Mesendoderm (in vitro differentiated cells): Measurements from ENCODE around the gene ARAP1.

Experiments used
- DNase-seq: peaks from one replicate; pipeline ENCODE4 v3.0.0; 2013
- H2AK5ac ChIP-seq: 2 replicates; pipeline ENCODE4 v1.6.1; 2013; ENCODE audit warnings: low read length, inconsistent platforms
- H2BK120ac ChIP-seq: 2 replicates; pipeline ENCODE4 v1.6.1; 2013; ENCODE audit warnings: low read depth, mild to moderate bottlenecking, low read length, moderate library complexity, mixed read lengths
- H2BK15ac ChIP-seq: replicated peaks from 2 replicates; pipeline ENCODE4 v1.6.1; 2013; ENCODE audit warnings: low read depth, mild to moderate bottlenecking, moderate library complexity
- H2BK5ac ChIP-seq: 2 replicates; pipeline ENCODE4 v1.6.1; 2013; ENCODE audit warnings: low read length, inconsistent platforms
- H3K18ac ChIP-seq: 2 replicates; pipeline ENCODE4 v1.6.1; 2013; ENCODE audit warnings: mild to moderate bottlenecking, low read length, mixed read lengths
- H3K23ac ChIP-seq: one replicate; pipeline ENCODE4 v1.6.1; 2013; ENCODE audit warnings: low read length
- H3K27ac ChIP-seq: 2 replicates; pipeline ENCODE4 v1.5.1; 2013; ENCODE audit warnings: low read depth, mild to moderate bottlenecking, inconsistent platforms, low read length, moderate library complexity
- H3K27me3 ChIP-seq: 2 replicates; pipeline ENCODE4 v1.6.1; 2013; ENCODE audit warnings: low read length, control low read depth, mild to moderate bottlenecking, inconsistent platforms; ENCODE audit not compliant: insufficient read depth, poor library complexity
- H3K36me3 ChIP-seq: 2 replicates; pipeline ENCODE4 v1.6.1; 2013; ENCODE audit warnings: low read length, inconsistent platforms; ENCODE audit not compliant: control insufficient read depth, insufficient read depth
- H3K4ac ChIP-seq: one replicate; pipeline ENCODE4 v1.6.1; 2013; ENCODE audit warnings: low read depth, mild to moderate bottlenecking, low read length, moderate library complexity
- H3K4me1 ChIP-seq: 2 replicates; pipeline ENCODE4 v1.6.1; 2013; ENCODE audit warnings: low read depth, low read length, inconsistent platforms; ENCODE audit not compliant: control insufficient read depth
- H3K4me2 ChIP-seq: 2 replicates; pipeline ENCODE4 v1.6.1; 2013; ENCODE audit warnings: low read length
- H3K4me3 ChIP-seq: 2 replicates; pipeline ENCODE4 v1.5.1; 2013; ENCODE audit warnings: mild to moderate bottlenecking, low read length
- H3K56ac ChIP-seq: one replicate; pipeline ENCODE4 v1.6.1; 2013; ENCODE audit warnings: low read length
- H3K79me1 ChIP-seq: 2 replicates; pipeline ENCODE4 v1.6.1; 2013; ENCODE audit warnings: low read length, inconsistent platforms
- H3K79me2 ChIP-seq: 2 replicates; pipeline ENCODE4 v1.6.1; 2013; ENCODE audit warnings: mild to moderate bottlenecking, low read length; ENCODE audit not compliant: control insufficient read depth, insufficient read depth
- H3K9ac ChIP-seq: 2 replicates; pipeline ENCODE4 v1.6.1; 2013; ENCODE audit warnings: low read length, inconsistent platforms
- H4K5ac ChIP-seq: one replicate; pipeline ENCODE4 v1.6.1; 2013; ENCODE audit warnings: low read length
- H4K8ac ChIP-seq: one replicate; pipeline ENCODE4 v1.6.1; 2013; ENCODE audit warnings: low read depth, mild to moderate bottlenecking, control low read depth, low read length, moderate library complexity
- WGBS: extraction: QIAGEN DNeasy Blood & Tissue Kit; methylation state at CpG from one replicate; pipeline ENCODE4 v1.1.7; 2013; ENCODE audit warnings: low lambda C conversion rate, missing lambda C conversion rate; ENCODE audit not compliant: insufficient coverage; ENCODE audit errors: extremely low coverage; 5-methylcytosine and 5-hydroxymethylcytosine counted together

The ARAP1 gene

DNA sequence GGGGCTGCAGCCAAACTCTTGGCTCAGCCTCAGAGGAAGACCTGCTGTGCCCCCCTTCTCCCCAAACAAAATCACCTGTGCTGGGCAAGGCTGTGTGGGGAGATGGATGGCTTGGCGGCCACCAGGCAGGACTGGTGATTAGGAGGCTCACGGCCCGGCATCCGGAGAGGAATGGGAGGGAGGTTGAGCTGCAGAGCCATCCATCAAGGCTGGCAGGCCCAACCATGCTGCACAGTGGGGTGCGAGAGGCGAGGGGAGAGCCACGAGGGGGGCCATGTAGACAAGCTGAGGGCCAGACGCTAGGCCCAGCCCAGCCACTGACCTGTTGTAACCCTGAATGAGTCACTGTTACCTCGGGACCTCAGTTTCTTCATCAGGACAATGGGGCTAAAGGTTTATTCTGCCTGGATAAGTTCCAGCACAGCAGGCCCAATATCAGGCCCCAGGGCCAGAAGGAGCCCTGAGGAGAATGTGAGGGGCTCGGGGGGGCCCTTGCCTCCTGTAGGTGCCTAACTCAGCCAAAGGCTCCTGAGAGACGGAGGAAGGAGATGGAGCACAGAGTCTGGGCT lies 96.2 kb downstream of the ARAP1 start:
- no peak overlapping the region for H2BK15ac ChIP-seq
- H4K8ac ChIP-seq: no peak overlapping the region
- no peak overlapping the region for H2AK5ac ChIP-seq
- H3K9ac ChIP-seq: no peak overlapping the region
- H3K79me2 ChIP-seq: no peaks in the 10 kb centered on the region
- no peaks in the 10 kb centered on the region for H3K79me1 ChIP-seq
- no peak overlapping the region for H3K56ac ChIP-seq
- no peak overlapping the region for H3K4me3 ChIP-seq
- H3K4me1 ChIP-seq: peaks cover 3% of the 10 kb centered on the region
- H3K27ac ChIP-seq: no peak overlapping the region
- WGBS: no CpG with 5 or more reads among the region's 11 CpGs
- H2BK5ac ChIP-seq: no peak overlapping the region
- H3K27me3 ChIP-seq: no peaks in the 10 kb centered on the region
- H3K4ac ChIP-seq: no peak overlapping the region
- DNase-seq: no peak
- no peak overlapping the region for H4K5ac ChIP-seq
- H3K36me3 ChIP-seq: no peaks in the 10 kb centered on the region
- no peak overlapping the region for H3K4me2 ChIP-seq
- H3K23ac ChIP-seq: no peak overlapping the region
- H3K18ac ChIP-seq: no peak overlapping the region
- H2BK120ac ChIP-seq: no peak overlapping the region

DNA sequence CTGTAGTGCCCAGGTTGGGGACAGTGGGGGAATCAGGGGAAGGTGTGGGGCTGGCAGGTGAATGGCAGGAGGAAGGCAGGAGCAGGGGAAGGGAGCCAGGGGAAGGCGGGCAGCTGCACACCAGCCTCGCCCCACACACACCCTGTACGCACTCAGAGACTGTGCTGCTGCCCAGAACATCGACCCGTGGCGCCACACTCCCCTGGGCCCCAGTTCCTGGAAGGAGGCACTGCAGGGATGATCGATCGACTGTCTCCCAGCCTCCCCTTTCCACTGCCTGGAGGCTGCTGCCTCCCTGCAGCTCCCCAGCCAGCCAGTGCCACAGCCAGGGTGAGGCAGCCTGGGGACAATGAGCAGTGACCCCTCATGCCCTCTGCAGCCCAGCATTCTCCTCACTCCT lies 97.2 kb downstream of the ARAP1 start:
- no CpG with 5 or more reads among the region's 8 CpGs for WGBS
- Histone ChIP-seq H3K4me2 (no peak overlapping the region), H2BK15ac (no peak overlapping the region), H3K4ac (no peak overlapping the region), H3K18ac (no peak overlapping the region), H2BK120ac (no peak overlapping the region), H3K36me3 (no peaks in the 10 kb centered on the region), H3K27me3 (no peaks in the 10 kb centered on the region), H3K79me1 (no peaks in the 10 kb centered on the region), H3K9ac (no peak overlapping the region), H2AK5ac (no peak overlapping the region), H3K79me2 (no peaks in the 10 kb centered on the region), H2BK5ac (no peak overlapping the region), H3K4me3 (no peak overlapping the region), H4K8ac (no peak overlapping the region), H3K23ac (no peak overlapping the region), H4K5ac (no peak overlapping the region), H3K4me1 (peaks cover 3% of the 10 kb centered on the region), H3K56ac (no peak overlapping the region), H3K27ac (no peak overlapping the region)
- DNase-seq: no peak

DNA sequence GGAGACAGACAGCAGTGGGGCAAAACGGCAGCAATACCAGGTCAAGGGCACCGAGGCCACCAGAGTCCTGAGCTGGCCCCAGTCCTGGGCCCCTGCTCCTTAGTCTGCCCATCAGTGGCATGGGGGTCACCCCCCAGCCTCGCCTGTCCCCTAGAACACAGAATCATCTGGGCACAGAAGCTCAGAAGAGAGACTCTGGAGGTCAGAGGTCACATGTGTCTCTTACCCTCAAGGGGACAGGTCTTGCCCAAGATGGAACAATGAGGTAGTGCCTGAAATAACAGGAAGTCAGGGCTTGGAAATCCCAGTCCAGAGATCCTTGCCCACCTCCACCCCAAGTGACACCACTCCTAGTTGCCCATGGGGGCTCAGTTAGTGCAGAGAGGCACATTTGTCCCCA lies 98.6 kb downstream of the ARAP1 start:
- no peak overlapping the region for H2AK5ac ChIP-seq
- H3K23ac ChIP-seq: no peak overlapping the region
- H3K4me1 ChIP-seq: peaks cover 3% of the 10 kb centered on the region
- H2BK5ac ChIP-seq: no peak overlapping the region
- no peaks in the 10 kb centered on the region for H3K36me3 ChIP-seq
- no peaks in the 10 kb centered on the region for H3K79me2 ChIP-seq
- DNase-seq: no peak
- no peak overlapping the region for H3K9ac ChIP-seq
- no peaks in the 10 kb centered on the region for H3K79me1 ChIP-seq
- no peaks in the 10 kb centered on the region for H3K27me3 ChIP-seq
- no peak overlapping the region for H2BK15ac ChIP-seq
- no peak overlapping the region for H4K8ac ChIP-seq
- H3K4ac ChIP-seq: no peak overlapping the region
- no peak overlapping the region for H2BK120ac ChIP-seq
- no peak overlapping the region for H4K5ac ChIP-seq
- no peak overlapping the region for H3K18ac ChIP-seq
- no peak overlapping the region for H3K27ac ChIP-seq
- no peak overlapping the region for H3K4me3 ChIP-seq
- no CpG with 5 or more reads among the region's 3 CpGs for WGBS
- no peak overlapping the region for H3K4me2 ChIP-seq
- no peak overlapping the region for H3K56ac ChIP-seq

DNA sequence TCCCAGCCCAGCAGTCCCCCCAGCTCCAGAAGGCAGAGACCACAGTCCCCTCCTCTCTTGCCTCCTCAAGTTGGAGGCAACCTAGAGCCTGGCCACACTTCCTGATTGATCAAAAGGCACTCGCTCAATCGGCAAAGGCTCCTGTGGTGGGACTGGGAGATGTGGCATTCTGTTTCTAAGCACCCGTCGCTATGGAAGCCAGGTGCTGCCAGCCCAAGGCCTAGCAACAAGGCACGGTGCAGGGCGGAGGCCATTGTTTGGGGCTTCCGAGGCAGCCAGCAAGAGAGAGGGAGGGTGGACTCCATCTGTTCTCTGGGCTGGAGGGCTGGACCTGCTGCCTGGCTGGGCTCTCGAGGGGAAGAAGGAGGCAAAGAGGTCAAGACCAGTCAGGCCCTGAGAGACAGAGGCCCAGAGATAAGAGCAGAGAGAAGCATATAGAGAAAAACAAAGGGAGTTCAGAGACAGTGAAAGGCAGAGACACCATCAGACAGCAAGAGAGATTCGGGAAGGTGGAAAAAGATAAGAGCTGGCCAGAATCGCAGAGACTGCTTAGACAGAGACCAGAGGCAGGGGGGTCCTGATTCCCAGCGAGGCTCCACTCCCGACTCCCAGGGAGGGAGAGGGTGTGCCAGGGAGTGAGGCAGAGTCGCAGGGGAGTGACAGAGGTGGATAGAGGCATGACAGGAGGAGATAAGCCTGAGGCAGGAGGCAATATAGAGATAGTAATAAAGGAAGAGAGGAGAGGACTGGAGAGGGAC lies 99.2 kb downstream of the ARAP1 start:
- Histone ChIP-seq H3K23ac (no peak overlapping the region), H3K4ac (no peak overlapping the region), H2BK5ac (no peak overlapping the region), H4K5ac (no peak overlapping the region), H2BK15ac (no peak overlapping the region), H3K9ac (no peak overlapping the region), H2BK120ac (no peak overlapping the region), H3K79me1 (no peaks in the 10 kb centered on the region), H3K79me2 (no peaks in the 10 kb centered on the region), H3K4me3 (no peak overlapping the region), H3K18ac (no peak overlapping the region), H4K8ac (no peak overlapping the region), H3K27ac (no peak overlapping the region), H3K56ac (no peak overlapping the region), H3K27me3 (no peaks in the 10 kb centered on the region), H3K36me3 (no peaks in the 10 kb centered on the region), H3K4me2 (no peak overlapping the region), H2AK5ac (no peak overlapping the region), H3K4me1 (peaks cover 3% of the 10 kb centered on the region)
- DNase-seq: peak; percentile 86
- no CpG with 5 or more reads among the region's 13 CpGs for WGBS

DNA sequence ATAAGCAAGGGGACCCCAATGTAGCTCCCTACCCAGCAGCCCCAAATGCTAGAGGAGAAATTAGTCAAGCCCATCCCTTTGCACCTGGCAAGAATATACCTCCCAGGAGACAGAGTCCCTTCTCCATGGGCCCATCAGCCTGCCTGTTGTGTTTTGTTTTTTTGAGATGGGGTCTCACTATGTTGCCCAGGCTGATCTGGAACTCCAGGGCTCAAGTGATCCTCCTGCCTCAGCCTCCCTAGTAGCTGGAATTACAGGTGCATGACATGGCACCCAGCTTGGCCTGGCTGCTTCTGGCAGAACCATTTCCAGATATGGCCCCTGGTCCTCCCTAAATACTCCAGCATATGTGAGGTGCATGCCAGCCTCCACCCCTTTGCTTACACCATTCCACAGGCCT lies 100.1 kb downstream of the ARAP1 start:
- no peak overlapping the region for H2BK120ac ChIP-seq
- H3K27ac ChIP-seq: no peak overlapping the region
- no peak overlapping the region for H3K4me2 ChIP-seq
- H2AK5ac ChIP-seq: no peak overlapping the region
- no peak overlapping the region for H3K18ac ChIP-seq
- H2BK5ac ChIP-seq: no peak overlapping the region
- no peak overlapping the region for H3K4ac ChIP-seq
- H3K79me1 ChIP-seq: no peaks in the 10 kb centered on the region
- no peak overlapping the region for H3K4me3 ChIP-seq
- H3K4me1 ChIP-seq: peaks cover 3% of the 10 kb centered on the region
- no peak for DNase-seq
- no peaks in the 10 kb centered on the region for H3K79me2 ChIP-seq
- no peak overlapping the region for H3K56ac ChIP-seq
- no peak overlapping the region for H2BK15ac ChIP-seq
- no peak overlapping the region for H4K5ac ChIP-seq
- H3K9ac ChIP-seq: no peak overlapping the region
- no peaks in the 10 kb centered on the region for H3K36me3 ChIP-seq
- H3K23ac ChIP-seq: no peak overlapping the region
- H4K8ac ChIP-seq: no peak overlapping the region
- no peaks in the 10 kb centered on the region for H3K27me3 ChIP-seq
